GM19455 (cell line): ENCODE data around the gene DOC2A.
"Not testable (repeated sequence)": the region's sequence is repeated elsewhere in the genome, so short reads cannot be mapped to it uniquely, and the experiment has no call there.

Experiments used
- ATAC-seq: cut with Tn5 transposase; IDR thresholded peaks from one replicate; pipeline ENCODE4 v1.9.1; 2021; ENCODE audit not compliant: unreplicated experiment

DOC2A gene

GRCh38 chr16:29973384-29974246 lies 37.2 kb downstream of the DOC2A start, which contains the start of gene TAOK2:
TAOK2 (plus strand) TSS chr16:29973868; CDS start chr16:29977773, 3,905 bp downstream.
- peak; percentile 81 for ATAC-seq

- ATAC-seq = no peak
Measured at GRCh38 chr16:29972992-29973383, 37.8 kb downstream of the DOC2A start.

GRCh38 chr16:29972500-29972899 lies 38.3 kb downstream of the DOC2A start:
- ATAC-seq = no peak

GRCh38 chr16:29971304-29971703 lies 39.5 kb downstream of the DOC2A start:
- ATAC-seq = no peak

- ATAC-seq = no peak
Measured at GRCh38 chr16:29968205-29968604, 42.6 kb downstream of the DOC2A start.

- no peak for ATAC-seq
Measured at GRCh38 chr16:29963021-29963743, 47.6 kb downstream of the DOC2A start.

- no peak for ATAC-seq
Measured at GRCh38 chr16:29962344-29962994, 48.4 kb downstream of the DOC2A start.

- ATAC-seq = peak; percentile 80
Measured at GRCh38 chr16:29961479-29962343, 49.1 kb downstream of the DOC2A start, which contains the start of gene TMEM219. TMEM219 (plus strand) TSS chr16:29962079; CDS start chr16:29963144, 1,065 bp downstream.

- ATAC-seq = no peak
Measured at GRCh38 chr16:29961127-29961478, 49.7 kb downstream of the DOC2A start.

GRCh38 chr16:29959821-29960220 lies 51.0 kb downstream of the DOC2A start:
- not testable (repeated sequence) for ATAC-seq

- no peak for ATAC-seq
Measured at GRCh38 chr16:29959293-29959692, 51.5 kb downstream of the DOC2A start.

- no peak for ATAC-seq
Measured at GRCh38 chr16:29958756-29959155, 52.1 kb downstream of the DOC2A start.
